Measurements from ENCODE around the gene RAB5B. TPM values are rescaled to one million over a fixed set of nuclear protein-coding genes. Genes with fewer than 3 reads are reported as not detected.

Gene RAB5B
- total RNA-seq (100 to 1,000 TPM; 107 to 137 (median 122) TPM), polyA plus RNA-seq (10 to 100 TPM; 35.3 to 62.4 TPM)
- long read RNA-seq, donor 1, full-length matches to known transcripts: 15 of 39 reads
- long read RNA-seq, donor 1, partial matches to known transcripts: 5 of 39 reads
- long read RNA-seq, donor 1, other reads (novel, unspliced or antisense): 19 of 39 reads
- long read RNA-seq, donor 2, full-length matches to known transcripts: 17 of 51 reads
- long read RNA-seq, donor 2, partial matches to known transcripts: 9 of 51 reads
- long read RNA-seq, donor 2, other reads (novel, unspliced or antisense): 25 of 51 reads
- long read RNA-seq, donor 3, full-length matches to known transcripts: 21 of 81 reads
- long read RNA-seq, donor 3, partial matches to known transcripts: 57 of 81 reads
- long read RNA-seq, donor 3, other reads (novel, unspliced or antisense): 3 of 81 reads

- intact Hi-C loops (cut with DNase I): loop anchor here in 3 of 10 donors (1.0 to 5.0 kb wide), 3 partner anchors 46 to 47 kb away; partner anchors contain the start of gene PYM1 (in 3 of the 3)
- H3K9me3 ChIP-seq: no peaks in the 10 kb centered on the region
Measured at GRCh38 chr12:55973599-55974307, at the start of gene RAB5B. Gene RAB5B, plus strand, starts transcription at chr12:55974078. Its CDS starts 12,883 bp downstream, at chr12:55986961.

GRCh38 chr12:55925371-55925770, 48.5 kb upstream of the RAB5B start:
- DNase-seq (no peak), ATAC-seq (no peak)
- Histone ChIP-seq H3K4me3 (no peak overlapping the region), H3K27me3 (no peaks in the 10 kb centered on the region), H3K9me3 (no peaks in the 10 kb centered on the region), H3K4me1 (peaks cover 4 to 51% (median 25%) of the 10 kb centered on the region in 9 donors), H3K27ac (no peak overlapping the region), H3K36me3 (peaks cover 0 to 33% (median 0%) of the 10 kb centered on the region in 9 donors)
- no peak for TF ChIP-seq CTCF (IDR thresholded peaks at IDR 0.05)
- WGBS, 2 donors: 83 to 84% methylated on average over 4 of the region's 4 CpGs
- intact Hi-C loops (cut with DNase I): loop anchor here in 7 of 10 donors (5.0 kb wide), 6 partner anchors 47 to 117 kb away; partner anchors contain the start of genes DNAJC14 (in 2 of the 7), RAB5B (in 1 of the 7) and RPS26 (in 1 of the 7)

More at GRCh38 chr12:55973599-55974307, at the start of gene RAB5B:
- peak within 1 kb of the TSS; percentile 94 to 99 (median 96) for H3K27ac ChIP-seq
- peak in 5 of 9 donors; percentile 11 to 69 (median 30) for TF ChIP-seq CTCF (IDR thresholded peaks at IDR 0.05)
- H3K4me1 ChIP-seq: peaks cover 2 to 49% (median 42%) of the 10 kb centered on the region in 9 donors
- H3K36me3 ChIP-seq: peaks cover 0 to 40% (median 0%) of the 10 kb centered on the region in 9 donors
- no peaks in the 10 kb centered on the region for H3K27me3 ChIP-seq
- peak; percentile 97 to 100 for DNase-seq
- ATAC-seq: peak; percentile 92 to 96 (median 94)
- peak within 1 kb of the TSS; percentile 79 to 100 (median 96) for H3K4me3 ChIP-seq
- 0 to 1% methylated on average over 39 of the region's 39 CpGs for WGBS, 2 donors

GRCh38 chr12:55925870-55926737, 47.8 kb upstream of the RAB5B start:
- Histone ChIP-seq H3K4me1 (peaks cover 4 to 54% (median 32%) of the 10 kb centered on the region in 9 donors), H3K27me3 (no peaks in the 10 kb centered on the region), H3K27ac (peak overlapping the region; percentile 88 to 99 (median 96)), H3K9me3 (no peaks in the 10 kb centered on the region), H3K36me3 (peaks cover 0 to 33% (median 0%) of the 10 kb centered on the region in 9 donors), H3K4me3 (peak overlapping the region; percentile 69 to 100 (median 85))
- DNase-seq (no peak), ATAC-seq (no peak)
- intact Hi-C loops (cut with DNase I): loop anchor here in 7 of 10 donors (2.0 to 5.0 kb wide), 8 partner anchors 46 to 116 kb away; partner anchors contain the start of genes DNAJC14 (in 2 of the 7), RAB5B (in 1 of the 7) and RPS26 (in 1 of the 7)
- no peak for TF ChIP-seq CTCF (IDR thresholded peaks at IDR 0.05)
- WGBS, 2 donors: 16 to 18% methylated on average over 10 of the region's 10 CpGs
